Measurements from ENCODE around the gene NLRC5.

NLRC5 gene

GRCh38 chr16:57126411-57126810 lies 137.1 kb downstream of the NLRC5 start:
- Histone ChIP-seq H3K79me2 (ENCODE audit: low read length) (no peaks in the 10 kb centered on the region), H4K20me1 (ENCODE audit: insufficient read depth, low read length) (no peaks in the 10 kb centered on the region), H3K4me3 (ENCODE audit: low read length) (no peak overlapping the region), H3K27ac (ENCODE audit: low read length) (no peak overlapping the region), H3K4me2 (ENCODE audit: low read depth, low read length) (no peak overlapping the region), H3K9me3 (replicated peaks; ENCODE audit: insufficient read depth, low read length) (no peaks in the 10 kb centered on the region), H2AFZ (ENCODE audit: low read length) (no peak overlapping the region), H3K4me1 (ENCODE audit: low read length) (no peaks in the 10 kb centered on the region), H3K27me3 (replicated peaks; ENCODE audit: insufficient read depth, low read length) (no peaks in the 10 kb centered on the region), H3F3A (ENCODE audit: insufficient read depth, low read length) (no peaks in the 10 kb centered on the region), H3K9ac (ENCODE audit: low read length) (no peak overlapping the region), H3K9me2 (replicated peaks; ENCODE audit: insufficient read depth, low read length) (no peaks in the 10 kb centered on the region), H3K36me3 (replicated peaks; ENCODE audit: insufficient read depth, low read length) (no peaks in the 10 kb centered on the region)
- DNase-seq, result no peak
- TF ChIP-seq, protein P1, sequence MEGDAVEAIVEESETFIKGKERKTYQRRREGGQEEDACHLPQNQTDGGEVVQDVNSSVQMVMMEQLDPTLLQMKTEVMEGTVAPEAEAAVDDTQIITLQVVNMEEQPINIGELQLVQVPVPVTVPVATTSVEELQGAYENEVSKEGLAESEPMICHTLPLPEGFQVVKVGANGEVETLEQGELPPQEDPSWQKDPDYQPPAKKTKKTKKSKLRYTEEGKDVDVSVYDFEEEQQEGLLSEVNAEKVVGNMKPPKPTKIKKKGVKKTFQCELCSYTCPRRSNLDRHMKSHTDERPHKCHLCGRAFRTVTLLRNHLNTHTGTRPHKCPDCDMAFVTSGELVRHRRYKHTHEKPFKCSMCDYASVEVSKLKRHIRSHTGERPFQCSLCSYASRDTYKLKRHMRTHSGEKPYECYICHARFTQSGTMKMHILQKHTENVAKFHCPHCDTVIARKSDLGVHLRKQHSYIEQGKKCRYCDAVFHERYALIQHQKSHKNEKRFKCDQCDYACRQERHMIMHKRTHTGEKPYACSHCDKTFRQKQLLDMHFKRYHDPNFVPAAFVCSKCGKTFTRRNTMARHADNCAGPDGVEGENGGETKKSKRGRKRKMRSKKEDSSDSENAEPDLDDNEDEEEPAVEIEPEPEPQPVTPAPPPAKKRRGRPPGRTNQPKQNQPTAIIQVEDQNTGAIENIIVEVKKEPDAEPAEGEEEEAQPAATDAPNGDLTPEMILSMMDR (IDR thresholded peaks at IDR 0.05; ENCODE audit: low read length), result no peak
- no peak for TF ChIP-seq EZH2 (optimal IDR thresholded peaks at IDR 0.05; ENCODE audit: low read depth, low read length)
- no peak for TF ChIP-seq EZH2phosphoT487 (IDR thresholded peaks at IDR 0.05; ENCODE audit: low read length)

DNA sequence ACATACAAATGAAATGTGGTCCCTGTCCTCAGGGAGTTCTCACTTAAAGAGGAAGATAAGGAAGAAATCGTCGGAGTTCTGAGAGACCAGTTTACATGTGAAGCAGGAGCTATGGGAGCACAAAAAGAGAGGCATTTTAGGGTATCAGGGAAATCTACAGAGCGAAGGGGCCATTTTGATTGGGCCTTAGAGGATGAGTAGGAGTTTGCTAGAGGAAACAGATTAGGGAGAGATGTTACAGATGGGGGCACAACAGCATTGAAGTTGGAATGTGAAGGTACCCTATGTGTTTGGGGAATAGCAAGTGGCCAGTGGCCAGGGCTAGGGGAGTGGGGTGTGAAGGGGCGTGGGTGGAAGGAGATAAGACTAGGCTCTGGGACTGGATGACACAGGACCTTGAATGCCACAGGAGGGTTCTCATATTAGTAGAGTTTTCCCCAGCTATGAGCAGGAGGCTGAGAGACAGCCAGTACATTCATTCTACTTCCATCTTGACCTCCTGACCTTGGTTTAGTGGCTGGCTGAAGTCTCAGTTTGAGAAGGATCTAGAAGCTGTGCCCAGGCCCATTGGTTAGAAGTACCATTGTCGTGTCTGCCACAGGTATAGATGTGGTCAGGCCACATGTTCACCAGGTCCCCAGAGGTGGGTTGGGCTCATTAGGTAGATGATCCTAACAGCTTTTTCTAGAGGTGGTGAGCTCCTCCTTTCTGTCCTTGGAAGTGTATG lies 137.8 kb downstream of the NLRC5 start:
- no peak overlapping the region for H2AFZ ChIP-seq (ENCODE audit: low read length)
- no peaks in the 10 kb centered on the region for H3K36me3 ChIP-seq (replicated peaks; ENCODE audit: insufficient read depth, low read length)
- DNase-seq, result no peak
- H3K4me2 ChIP-seq (ENCODE audit: low read depth, low read length), result no peak overlapping the region
- H3K9me3 ChIP-seq (replicated peaks; ENCODE audit: insufficient read depth, low read length), result no peaks in the 10 kb centered on the region
- no peaks in the 10 kb centered on the region for H3K27me3 ChIP-seq (replicated peaks; ENCODE audit: insufficient read depth, low read length)
- H3K27ac ChIP-seq (ENCODE audit: low read length), result no peak overlapping the region
- H3K79me2 ChIP-seq (ENCODE audit: low read length), result no peaks in the 10 kb centered on the region
- H3K9me2 ChIP-seq (replicated peaks; ENCODE audit: insufficient read depth, low read length), result no peaks in the 10 kb centered on the region
- H3K4me1 ChIP-seq (ENCODE audit: low read length), result no peaks in the 10 kb centered on the region
- H3K4me3 ChIP-seq (ENCODE audit: low read length), result no peak overlapping the region
- TF ChIP-seq, protein P1 (IDR thresholded peaks at IDR 0.05; ENCODE audit: low read length), result no peak
- no peak for TF ChIP-seq EZH2 (optimal IDR thresholded peaks at IDR 0.05; ENCODE audit: low read depth, low read length)
- no peak for TF ChIP-seq EZH2phosphoT487 (IDR thresholded peaks at IDR 0.05; ENCODE audit: low read length)
- H3K9ac ChIP-seq (ENCODE audit: low read length), result no peak overlapping the region
- H4K20me1 ChIP-seq (ENCODE audit: insufficient read depth, low read length), result no peaks in the 10 kb centered on the region
- no peaks in the 10 kb centered on the region for H3F3A ChIP-seq (ENCODE audit: insufficient read depth, low read length)

- Histone ChIP-seq H3K4me1 (ENCODE audit: low read length) (no peaks in the 10 kb centered on the region), H4K20me1 (ENCODE audit: insufficient read depth, low read length) (no peaks in the 10 kb centered on the region), H3K4me3 (ENCODE audit: low read length) (no peak overlapping the region), H3K36me3 (replicated peaks; ENCODE audit: insufficient read depth, low read length) (no peaks in the 10 kb centered on the region), H3K27me3 (replicated peaks; ENCODE audit: insufficient read depth, low read length) (no peaks in the 10 kb centered on the region), H3K27ac (ENCODE audit: low read length) (no peak overlapping the region), H3K9ac (ENCODE audit: low read length) (no peak overlapping the region), H3K9me3 (replicated peaks; ENCODE audit: insufficient read depth, low read length) (no peaks in the 10 kb centered on the region), H2AFZ (ENCODE audit: low read length) (no peak overlapping the region), H3K4me2 (ENCODE audit: low read depth, low read length) (no peak overlapping the region), H3K9me2 (replicated peaks; ENCODE audit: insufficient read depth, low read length) (no peaks in the 10 kb centered on the region), H3F3A (ENCODE audit: insufficient read depth, low read length) (no peaks in the 10 kb centered on the region), H3K79me2 (ENCODE audit: low read length) (no peaks in the 10 kb centered on the region)
- TF ChIP-seq EZH2 (optimal IDR thresholded peaks at IDR 0.05; ENCODE audit: low read depth, low read length), result no peak
- TF ChIP-seq EZH2phosphoT487 (IDR thresholded peaks at IDR 0.05; ENCODE audit: low read length), result no peak
- TF ChIP-seq, protein P1 (IDR thresholded peaks at IDR 0.05; ENCODE audit: low read length), result no peak
- DNase-seq, result no peak
Observed at GRCh38 chr16:57127836-57128235, 138.5 kb downstream of the NLRC5 start.
